Choroid plexus epithelial cell (primary cell): ENCODE results near the gene RBM47.

Experiments used
- DNase-seq: peaks from one replicate; pipeline ENCODE4 v3.0.0-alpha.2; 2010; ENCODE audit warnings: low read depth
- H3K4me3 ChIP-seq: 2 replicates; pipeline ENCODE4 v1.5.1; 2011; ENCODE audit warnings: low read depth, mild to moderate bottlenecking, control low read depth, low read length, moderate library complexity
- TF ChIP-seq, protein P1 (sequence below): conservative IDR thresholded peaks from 2 replicates; pipeline ENCODE4 v1.5.1; 2011; ENCODE audit warnings: low read depth, mild to moderate bottlenecking, control low read depth, inconsistent platforms, low read length, moderate library complexity

Gene RBM47

DNA sequence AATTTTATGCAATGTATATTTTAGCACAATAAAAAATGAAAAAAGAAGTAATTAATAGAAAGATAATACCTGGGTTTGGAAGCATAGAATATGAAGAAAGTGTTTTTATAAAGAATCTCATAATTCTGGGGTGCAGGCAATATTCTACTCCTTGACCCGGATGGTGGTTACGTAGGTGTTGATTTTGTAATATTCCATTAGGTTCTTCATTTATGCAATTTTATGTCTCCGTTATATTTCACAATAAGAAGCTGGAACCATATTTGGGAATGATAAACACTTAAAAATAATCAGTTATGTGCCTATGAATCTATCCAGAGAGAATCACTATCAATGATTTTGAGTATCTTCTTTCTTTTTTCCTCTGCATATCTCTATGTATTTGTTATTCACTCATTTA lies 256.0 kb downstream of the RBM47 start:
- TF ChIP-seq, protein P1, sequence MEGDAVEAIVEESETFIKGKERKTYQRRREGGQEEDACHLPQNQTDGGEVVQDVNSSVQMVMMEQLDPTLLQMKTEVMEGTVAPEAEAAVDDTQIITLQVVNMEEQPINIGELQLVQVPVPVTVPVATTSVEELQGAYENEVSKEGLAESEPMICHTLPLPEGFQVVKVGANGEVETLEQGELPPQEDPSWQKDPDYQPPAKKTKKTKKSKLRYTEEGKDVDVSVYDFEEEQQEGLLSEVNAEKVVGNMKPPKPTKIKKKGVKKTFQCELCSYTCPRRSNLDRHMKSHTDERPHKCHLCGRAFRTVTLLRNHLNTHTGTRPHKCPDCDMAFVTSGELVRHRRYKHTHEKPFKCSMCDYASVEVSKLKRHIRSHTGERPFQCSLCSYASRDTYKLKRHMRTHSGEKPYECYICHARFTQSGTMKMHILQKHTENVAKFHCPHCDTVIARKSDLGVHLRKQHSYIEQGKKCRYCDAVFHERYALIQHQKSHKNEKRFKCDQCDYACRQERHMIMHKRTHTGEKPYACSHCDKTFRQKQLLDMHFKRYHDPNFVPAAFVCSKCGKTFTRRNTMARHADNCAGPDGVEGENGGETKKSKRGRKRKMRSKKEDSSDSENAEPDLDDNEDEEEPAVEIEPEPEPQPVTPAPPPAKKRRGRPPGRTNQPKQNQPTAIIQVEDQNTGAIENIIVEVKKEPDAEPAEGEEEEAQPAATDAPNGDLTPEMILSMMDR, result no peak
- no peak for DNase-seq
- H3K4me3 ChIP-seq, result no peak overlapping the region
